HCT116 (cell line): ENCODE data around the gene CLIP4. TPM values are rescaled to one million over a fixed set of nuclear protein-coding genes. Genes with fewer than 3 reads are reported as not detected.

Source experiments
- ATAC-seq: fragments of 200-7000 bp; cut with Tn5 transposase; 2 replicates; pipeline ENCODE4 v1.9.1; 2020; ENCODE audit warnings: mild to moderate bottlenecking, moderate library complexity
- BruUV-seq: library from RNA; stranded (reverse); fragments of 400-500 nt; replicated peaks from 2 replicates; lab custom pipeline; 2021; lab: Mats Ljungman, UMichigan
- CTCF ChIA-PET: fragments of 300-600 bp; sonication (Branson Sonifier 250); formaldehyde crosslinking; loops from one replicate; lab custom pipeline; 2021; ENCODE audit warnings: antibody characterized with exemption; lab: Charles Lee
- POLR2A ChIA-PET: fragments of 300-600, 350-600 bp; sonication (Branson Sonifier 250); formaldehyde crosslinking; loops from one replicate; lab custom pipeline; 2021; ENCODE audit warnings: antibody characterized with exemption; lab: Charles Lee
- RAD21 ChIA-PET, 2 experiments: fragments of 300-600 bp; sonication (Branson Sonifier 250); formaldehyde crosslinking; loops; one replicate each; lab custom pipeline; 2023; ENCODE audit warnings: low total read pairs in 2 of 2; ENCODE audit not compliant: uncharacterized antibody in 2 of 2, unreplicated experiment in 2 of 2, low non-redundant PET in 1 of 2; lab: Charles Lee
- DNase-seq: peaks from one replicate; pipeline ENCODE4 v3.0.0-alpha.2; 2010; ENCODE audit warnings: low read depth, low spot score
- H2AFZ ChIP-seq: fragments of 200-600 bp; shearing (Covaris generic), sonication (generic); 2 replicates; pipeline ENCODE4 v1.6.1; 2017; ENCODE audit warnings: low read depth, mixed run types, mixed read lengths, antibody characterized with exemption, low read length; ENCODE audit not compliant: poor library complexity, severe bottlenecking
- H3K27ac ChIP-seq: 2 replicates; pipeline ENCODE4 v1.5.1; 2012; ENCODE audit warnings: low read depth, low read length
- H3K27me3 ChIP-seq: fragments of 200-600 bp; sonication (generic); 2 replicates; pipeline ENCODE4 v1.6.1; 2016; ENCODE audit warnings: mixed run types, low read length, mixed read lengths; ENCODE audit not compliant: insufficient read depth
- H3K36me3 ChIP-seq, 2 experiments: fragments of 200-500 bp in 1 of 2; fragments of 200-600 bp in 1 of 2; sonication (Bioruptor generic) in 1 of 2; sonication (generic) in 1 of 2; 2 replicates each; pipeline versions ENCODE4 v1.5.1 to v1.6.1; 2014 to 2016; ENCODE audit warnings: low read length in 2 of 2, inconsistent platforms in 1 of 2, mixed read lengths in 1 of 2, mixed run types in 1 of 2; ENCODE audit not compliant: insufficient read depth in 2 of 2, control insufficient read depth in 1 of 2
- H3K4me1 ChIP-seq, 2 experiments: fragments of 200-600 bp in 1 of 2; sonication (generic) in 1 of 2; 2 replicates each; pipeline versions ENCODE4 v1.5.1 to v1.6.1; 2012 to 2017; ENCODE audit warnings: low read length in 2 of 2, inconsistent platforms in 1 of 2, mild to moderate bottlenecking in 1 of 2, mixed read lengths in 1 of 2, mixed run types in 1 of 2, moderate library complexity in 1 of 2; ENCODE audit not compliant: insufficient read depth in 2 of 2, control insufficient read depth in 1 of 2
- H3K4me2 ChIP-seq: fragments of 200-600 bp; sonication (generic); 2 replicates; pipeline ENCODE4 v1.6.1; 2017; ENCODE audit warnings: mixed run types, low read length, mixed read lengths
- H3K4me3 ChIP-seq, 2 experiments: fragments of 200-600 bp in 1 of 2; sonication (generic) in 1 of 2; replicated peaks in 1 of 2; 2 replicates each; pipeline ENCODE4 v1.5.1; 2011 to 2016; ENCODE audit warnings: low read length in 2 of 2, control low read depth in 1 of 2, low read depth in 1 of 2, mild to moderate bottlenecking in 1 of 2, mixed read lengths in 1 of 2, mixed run types in 1 of 2
- H3K79me2 ChIP-seq: fragments of 200-600 bp; sonication (generic); 2 replicates; pipeline ENCODE4 v1.6.1; 2017; ENCODE audit warnings: mild to moderate bottlenecking, mixed run types, low read length, moderate library complexity, mixed read lengths; ENCODE audit not compliant: insufficient read depth
- H3K9ac ChIP-seq: fragments of 200-600 bp; sonication (generic); 2 replicates; pipeline ENCODE4 v1.6.1; 2016; ENCODE audit warnings: low read length, mixed read lengths
- H3K9me2 ChIP-seq: fragments of 200-600 bp; sonication (generic), shearing (Covaris generic); 2 replicates; pipeline ENCODE4 v1.6.1; 2017; ENCODE audit warnings: mixed run types, mild to moderate bottlenecking, moderate library complexity; ENCODE audit not compliant: insufficient read depth
- H3K9me3 ChIP-seq, 2 experiments: fragments of 200-500 bp in 1 of 2; fragments of 200-600 bp in 1 of 2; sonication (Bioruptor generic) in 1 of 2; sonication (generic) in 1 of 2; 2 replicates each; pipeline ENCODE4 v1.6.1; 2014 to 2017; ENCODE audit warnings: low read length in 2 of 2, mixed read lengths in 2 of 2, inconsistent platforms in 1 of 2, low read depth in 1 of 2, mild to moderate bottlenecking in 1 of 2, mixed run types in 1 of 2, moderate library complexity in 1 of 2; ENCODE audit not compliant: control insufficient read depth in 1 of 2, insufficient read depth in 1 of 2
- H4K20me1 ChIP-seq: fragments of 200-600 bp; sonication (generic), shearing (Covaris generic); 2 replicates; pipeline ENCODE4 v1.6.1; 2017; ENCODE audit warnings: mixed run types, mild to moderate bottlenecking, moderate library complexity; ENCODE audit not compliant: insufficient read depth
- CBX3 ChIP-seq: IDR thresholded peaks from 2 replicates; pipeline ENCODE4 v1.6.1; 2012; ENCODE audit warnings: low read depth
- CEBPB ChIP-seq: IDR thresholded peaks from 2 replicates; pipeline ENCODE4 v1.6.1; 2012; ENCODE audit warnings: low read depth
- CTCF ChIP-seq, 3 experiments: fragments of 200-600 bp in 1 of 3; sonication (generic) in 1 of 3; IDR thresholded peaks in 2 of 3; conservative IDR thresholded peaks in 1 of 3; 2 replicates each; pipeline ENCODE4 v1.5.1; 2012 to 2017; ENCODE audit warnings: low read depth in 2 of 3, low read length in 2 of 3, antibody characterized with exemption in 1 of 3, borderline replicate concordance in 1 of 3, control low read depth in 1 of 3, mild to moderate bottlenecking in 1 of 3, mixed read lengths in 1 of 3, mixed run types in 1 of 3, moderate library complexity in 1 of 3; ENCODE audit not compliant: insufficient read depth in 1 of 3
- EZH2phosphoT487 ChIP-seq: fragments of 200-600 bp; IDR thresholded peaks from 2 replicates; pipeline ENCODE4 v1.6.1; 2018; ENCODE audit warnings: antibody characterized with exemption, borderline replicate concordance
- FOSL1 ChIP-seq: IDR thresholded peaks from 2 replicates; pipeline ENCODE4 v1.6.1; 2012; ENCODE audit warnings: low read depth
- JUND ChIP-seq: IDR thresholded peaks from 2 replicates; pipeline ENCODE4 v1.6.1; 2012
- MAX ChIP-seq: IDR thresholded peaks from 2 replicates; pipeline ENCODE4 v1.6.1; 2012
- POLR2A ChIP-seq: IDR thresholded peaks from 2 replicates; pipeline ENCODE4 v1.7.0; 2011; ENCODE audit warnings: borderline replicate concordance; ENCODE audit not compliant: insufficient read depth, insufficient read length; ENCODE audit errors: extremely low read depth
- RAD21 ChIP-seq: IDR thresholded peaks from 2 replicates; pipeline ENCODE4 v1.6.1; 2012; ENCODE audit warnings: low read depth, mild to moderate bottlenecking
- SRF ChIP-seq: IDR thresholded peaks from 2 replicates; pipeline ENCODE4 v1.6.1; 2012; ENCODE audit warnings: low read depth
- intact Hi-C: fragments of 100-400 bp; cut with micrococcal nuclease; formaldehyde crosslinking; loops from 2 replicates; pipeline ENCODE4 v1.10.0; 2022
- total RNA-seq: library from RNA; stranded (reverse); gene quantifications from one replicate; pipeline ENCODE4 v1.2.1, GENCODE V29; 2021; ENCODE audit not compliant: unreplicated experiment

The CLIP4 gene
- total RNA-seq, 1 experiment from 2014 or later: 27.8 TPM

- H3K27ac ChIP-seq: no peak overlapping the region
- no TSS peak for BruUV-seq
- no peaks in the 10 kb centered on the region for H3K79me2 ChIP-seq
- no peak overlapping the region for H3K9ac ChIP-seq
- no peak overlapping the region for H2AFZ ChIP-seq
- H3K27me3 ChIP-seq: no peaks in the 10 kb centered on the region
- peaks cover 0 to 7% of the 10 kb centered on the region in 2 experiments; a peak in 2 of 4 replicates for H3K4me1 ChIP-seq
- no peak overlapping the region for H3K4me3 ChIP-seq
- H3K9me2 ChIP-seq: no peaks in the 10 kb centered on the region
- no peak for ATAC-seq
- POLR2A ChIA-PET: no interaction called here
- no peaks in the 10 kb centered on the region; a peak in 1 of 4 replicates for H3K36me3 ChIP-seq
- CTCF ChIA-PET: no interaction called here
- RAD21 ChIA-PET: no interaction called here
- TF ChIP-seq MAX (no peak), EZH2phosphoT487 (no peak), CTCF (IDR thresholded peaks at IDR 0.05 in 2 of 3, conservative IDR thresholded peaks at IDR 0.05 in 1 of 3; ENCODE audit: borderline replicate concordance in 1 of 3, insufficient read depth in 1 of 3, low read depth in 2 of 3, low read length in 2 of 3) (no peak), JUND (no peak), FOSL1 (no peak), RAD21 (no peak), POLR2A (no peak), CBX3 (no peak), SRF (no peak), CEBPB (no peak)
- TF ChIP-seq, all 23 proteins: peak for 0
- no peak for DNase-seq
- H3K4me2 ChIP-seq: no peak overlapping the region; the same call in 1 of the 2 replicates
- no peaks in the 10 kb centered on the region for H4K20me1 ChIP-seq
- H3K9me3 ChIP-seq: no peaks in the 10 kb centered on the region
- intact Hi-C loops: no loop called here
These were observed 50.4 kb downstream of the CLIP4 start for GRCh38 chr2:29165362-29166241.
